CD4-positive, alpha-beta T cell treated with Interleukin-10 for 1 hour (primary cell): Measurements from ENCODE around the gene TTLL1.

Experiments used
- DNase-seq: peaks from one replicate; pipeline ENCODE4 v3.0.0-alpha.2; 2020

TTLL1 gene

DNA sequence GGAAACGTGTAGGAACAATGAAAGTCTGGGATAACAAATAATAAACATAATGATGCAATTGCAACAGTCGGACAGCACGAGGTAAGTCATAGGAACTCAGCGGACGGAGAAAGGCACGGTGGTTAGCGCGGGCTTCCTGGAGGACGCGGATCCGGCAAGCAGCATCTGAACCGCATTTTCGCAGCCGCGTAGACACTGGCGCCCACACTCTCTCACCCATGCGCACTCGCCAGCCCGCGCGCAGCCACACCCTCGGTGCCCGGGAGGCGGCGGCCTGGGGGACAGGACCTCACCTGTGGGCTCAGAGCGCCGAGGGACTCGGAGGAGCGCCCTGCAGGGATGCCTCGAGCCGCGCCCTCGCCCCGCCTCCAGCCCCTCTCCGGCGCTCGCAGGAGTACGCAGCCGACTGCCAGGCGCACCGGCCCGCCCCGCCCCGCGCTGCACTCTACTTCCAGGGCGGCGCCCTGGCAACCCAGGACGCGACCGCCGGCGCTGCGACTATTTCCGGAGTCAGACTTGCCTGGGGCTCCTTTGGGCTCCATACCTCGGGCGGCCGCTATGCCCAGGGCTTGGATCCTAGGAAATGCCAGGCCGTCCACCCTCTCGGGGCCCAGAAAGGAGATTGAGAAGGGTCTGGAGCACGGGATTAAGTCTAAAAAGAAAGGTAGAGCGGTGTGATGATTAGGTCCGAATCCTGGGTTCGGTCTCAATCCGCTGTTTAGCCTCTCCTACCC, at the start of gene TTLL1:
TTLL1 (minus strand) TSS at position 408 of the 734 bp plus-strand sequence. CDS start 13,805 bp downstream, outside the sequence.
- DNase-seq, result peak; percentile 88

DNA sequence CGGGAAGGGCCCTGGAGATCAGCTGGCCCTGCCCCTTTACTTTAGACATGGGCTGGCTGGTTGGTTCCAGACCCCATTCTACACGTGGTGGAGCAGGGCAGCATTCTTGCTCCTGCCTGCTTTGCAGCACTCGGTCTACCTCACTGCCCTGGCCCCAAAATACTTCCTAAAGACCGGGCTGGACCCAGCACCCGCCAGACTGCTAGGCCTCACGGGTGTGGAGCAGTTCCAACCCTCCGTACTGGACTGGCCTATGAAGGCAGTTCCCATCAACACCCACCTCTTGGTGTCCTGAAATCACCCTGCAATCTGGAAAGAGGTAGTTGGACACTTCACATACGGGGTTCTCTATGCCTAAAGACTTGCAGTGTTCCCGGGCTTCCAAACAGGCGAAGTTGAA, 47.6 kb upstream of the TTLL1 start:
- no peak for DNase-seq

DNA sequence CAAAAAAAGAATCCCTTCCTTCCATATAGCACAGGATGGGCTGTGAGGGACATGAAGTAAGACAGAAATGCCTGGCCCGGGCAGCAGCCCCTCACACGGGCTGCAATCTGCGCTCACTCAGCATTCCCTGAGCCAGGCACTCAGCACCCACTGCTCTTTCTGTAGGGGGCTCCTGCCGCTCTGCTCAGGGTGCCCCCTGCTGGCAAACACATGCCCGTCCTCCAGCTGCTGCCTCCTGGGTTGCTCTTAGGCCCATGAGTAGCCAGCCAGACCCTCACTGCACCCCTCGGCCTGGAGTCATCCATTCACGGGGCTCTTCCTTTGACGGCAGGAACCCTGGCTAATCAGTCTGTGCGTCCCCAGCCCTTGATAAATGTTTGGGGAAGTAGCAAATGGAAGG, 47.1 kb upstream of the TTLL1 start:
- peak; percentile 47 for DNase-seq

DNA sequence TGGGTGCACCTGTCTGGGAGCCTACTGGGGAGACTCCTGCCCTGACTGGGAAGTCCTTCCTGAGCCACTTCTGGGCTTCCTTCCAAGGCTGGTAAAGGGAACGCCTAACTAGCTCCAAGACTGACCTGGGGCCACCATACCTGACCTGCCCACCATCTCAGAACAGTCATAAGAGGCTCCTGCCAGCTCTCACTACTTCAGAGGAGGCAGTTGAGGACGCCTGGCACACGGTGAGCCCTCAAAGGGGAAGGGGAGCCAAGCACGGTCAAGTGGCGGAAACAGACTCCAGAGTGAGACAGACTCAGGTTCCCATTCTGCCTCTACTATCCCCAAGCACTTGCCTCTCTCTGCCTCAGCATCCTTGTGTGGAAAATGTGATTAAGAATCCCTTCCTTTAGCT, 46.4 kb upstream of the TTLL1 start:
- no peak for DNase-seq

DNA sequence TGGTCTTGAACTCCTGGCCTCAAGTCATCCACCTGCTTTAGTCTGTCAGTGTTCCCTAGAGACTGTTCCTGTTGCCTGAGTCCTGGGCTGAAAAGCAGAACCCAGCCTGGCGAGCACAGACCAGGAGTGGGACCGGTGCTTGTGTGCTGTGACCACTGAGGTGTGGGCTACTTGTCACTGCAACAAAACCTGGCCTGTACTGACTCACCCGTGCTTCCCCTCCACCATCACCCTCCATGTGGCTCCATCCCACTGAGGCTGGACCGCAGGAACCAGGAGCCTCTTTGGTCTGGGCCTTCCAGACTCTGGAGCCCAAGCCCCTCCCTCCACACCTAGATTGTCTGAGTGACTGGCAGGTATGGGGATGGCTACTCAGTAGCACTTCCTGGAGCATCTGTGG, 45.4 kb upstream of the TTLL1 start:
- DNase-seq, result no peak

DNA sequence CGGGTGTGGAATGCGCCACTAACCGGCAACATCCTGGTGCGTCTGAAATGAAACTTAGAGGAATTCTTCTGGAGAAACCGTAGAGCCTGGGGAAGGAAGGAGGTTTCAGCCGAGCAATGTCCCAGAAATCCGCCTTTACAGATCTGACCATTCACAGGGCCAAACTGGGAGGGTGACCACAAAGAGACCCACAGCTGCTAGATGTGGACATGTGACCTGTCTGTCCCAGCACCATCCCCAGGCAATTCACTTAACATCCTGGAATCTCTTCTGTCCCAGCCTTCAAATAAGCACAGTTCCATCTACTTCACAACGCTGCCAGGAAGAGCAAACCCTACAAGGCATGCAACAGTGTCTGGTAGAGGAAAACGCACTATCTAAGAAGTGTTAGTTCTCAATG, 44.2 kb upstream of the TTLL1 start:
- no peak for DNase-seq

DNA sequence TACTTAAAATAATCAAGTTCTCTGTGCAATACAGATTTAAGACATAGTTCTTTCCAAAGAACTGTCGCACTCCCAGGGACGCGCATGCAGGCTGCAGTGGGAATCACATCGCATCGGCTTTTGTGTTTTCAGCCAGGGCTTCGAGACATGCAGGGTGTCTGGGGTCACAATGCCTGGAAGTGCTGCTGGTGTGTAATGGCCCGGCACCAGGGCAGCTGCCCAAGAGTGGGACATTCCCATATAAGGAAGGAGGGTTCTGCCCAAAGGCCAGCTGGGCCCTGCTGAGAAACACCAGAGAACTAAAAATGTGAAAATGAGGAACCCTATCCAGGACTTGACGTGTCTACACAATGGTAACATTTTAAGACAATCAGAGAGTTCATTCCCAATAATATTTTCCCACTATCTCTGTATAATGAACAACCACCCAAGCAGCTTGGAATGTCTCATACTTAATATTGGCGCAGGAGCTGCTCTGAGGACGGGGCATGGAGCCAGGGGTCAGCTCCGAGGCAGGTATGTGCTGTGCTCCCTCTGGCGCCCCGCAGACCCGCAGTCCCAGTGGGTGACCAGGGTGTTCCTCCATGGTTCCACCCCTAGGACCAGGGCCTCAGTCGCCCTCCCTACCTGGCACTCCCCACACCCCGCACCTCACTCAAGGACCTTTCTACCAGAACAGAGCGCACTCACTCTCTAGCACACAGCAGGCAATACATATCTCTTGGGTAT, 42.7 kb upstream of the TTLL1 start:
- DNase-seq, result no peak

DNA sequence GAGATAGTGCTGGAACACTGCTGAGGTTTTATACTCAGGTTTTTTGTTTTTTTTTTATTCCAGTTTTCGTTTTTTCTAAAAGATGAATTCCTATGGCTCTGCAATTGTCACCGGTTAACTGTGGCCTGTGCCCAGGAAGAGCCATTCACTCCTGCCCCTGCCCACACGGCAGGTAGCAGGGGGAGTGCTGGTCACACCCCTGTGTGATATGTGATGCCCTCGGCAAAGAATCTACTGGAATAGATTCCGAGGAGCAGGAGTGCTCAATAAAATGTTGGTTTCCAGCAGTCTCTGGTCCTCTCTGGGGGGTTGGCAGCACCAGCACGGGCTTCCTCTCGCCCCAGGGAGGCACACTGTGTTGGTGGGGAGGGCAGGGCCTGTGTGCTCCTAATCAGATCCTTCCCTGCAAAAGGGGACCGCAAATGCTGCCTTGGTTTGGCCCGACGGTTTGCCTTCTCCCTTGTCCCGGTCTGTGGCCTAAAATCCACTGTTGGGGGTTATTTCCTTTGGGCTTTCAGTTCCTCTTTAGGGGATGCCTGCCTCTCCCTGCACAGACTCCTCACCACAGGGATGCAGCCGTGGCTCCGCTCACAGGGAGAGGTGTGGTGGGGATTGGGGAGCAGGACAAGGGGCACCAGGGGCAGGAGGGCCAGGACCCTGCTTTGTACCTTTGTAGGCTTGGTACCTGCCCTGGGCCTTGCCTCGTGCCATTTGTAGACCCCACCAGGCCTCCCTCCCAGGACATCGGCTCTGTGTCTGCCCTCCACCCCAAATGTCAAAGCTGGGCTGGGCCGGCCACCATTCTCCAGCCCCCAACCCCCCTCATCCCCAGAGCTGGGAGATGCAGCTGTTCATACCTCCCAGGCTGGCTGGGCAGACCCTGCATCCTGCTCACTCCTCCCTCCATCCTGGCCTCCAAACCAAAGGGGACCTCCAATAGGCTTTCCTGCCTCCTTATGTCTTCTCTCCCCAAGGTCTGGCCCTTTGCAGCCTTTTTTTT, 40.5 kb upstream of the TTLL1 start:
- DNase-seq, result no peak

DNA sequence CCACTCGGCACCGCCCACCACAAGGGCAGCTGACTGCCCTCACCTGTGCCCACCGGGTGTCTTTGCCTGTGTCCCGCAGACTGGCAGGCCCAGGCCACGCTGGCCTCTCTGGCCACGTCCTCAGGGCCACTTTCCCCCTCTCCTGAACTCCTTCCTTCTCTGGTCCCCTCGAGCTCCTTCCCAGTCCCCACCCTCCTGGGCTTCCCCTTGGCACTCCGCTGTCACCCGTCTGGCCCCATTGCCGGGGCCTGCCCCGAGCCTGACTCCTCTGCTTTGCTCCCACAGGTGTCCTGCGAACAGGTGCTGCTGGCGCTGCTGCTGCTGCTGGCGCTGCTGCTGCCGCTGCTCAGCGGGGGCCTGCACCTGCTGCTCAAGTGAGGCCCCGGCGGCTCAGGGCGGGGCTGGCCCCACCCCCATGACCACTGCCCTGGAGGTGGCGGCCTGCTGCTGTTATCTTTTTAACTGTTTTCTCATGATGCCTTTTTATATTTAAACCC, 39.8 kb upstream of the TTLL1 start:
- DNase-seq, result no peak

DNA sequence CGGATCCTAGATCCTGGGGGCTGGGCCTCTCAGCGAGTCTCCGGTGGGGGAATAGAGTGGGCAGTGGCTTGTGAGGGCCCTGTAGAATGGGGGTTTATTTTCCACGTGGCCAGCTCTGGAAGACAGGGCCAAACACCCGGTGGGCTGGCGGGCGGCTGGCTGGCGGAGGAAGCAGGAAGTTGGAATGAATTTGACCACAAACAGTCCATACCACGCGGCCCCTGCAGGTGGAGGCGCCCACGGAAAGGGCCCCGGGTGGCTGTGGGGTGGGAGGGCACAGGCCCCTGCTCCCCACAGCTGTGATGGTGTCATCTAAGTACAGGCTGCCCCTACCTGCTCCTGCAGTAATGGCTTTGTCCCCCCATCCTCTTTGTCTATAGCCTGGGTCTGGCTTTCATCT, 38.9 kb upstream of the TTLL1 start:
- no peak for DNase-seq

DNA sequence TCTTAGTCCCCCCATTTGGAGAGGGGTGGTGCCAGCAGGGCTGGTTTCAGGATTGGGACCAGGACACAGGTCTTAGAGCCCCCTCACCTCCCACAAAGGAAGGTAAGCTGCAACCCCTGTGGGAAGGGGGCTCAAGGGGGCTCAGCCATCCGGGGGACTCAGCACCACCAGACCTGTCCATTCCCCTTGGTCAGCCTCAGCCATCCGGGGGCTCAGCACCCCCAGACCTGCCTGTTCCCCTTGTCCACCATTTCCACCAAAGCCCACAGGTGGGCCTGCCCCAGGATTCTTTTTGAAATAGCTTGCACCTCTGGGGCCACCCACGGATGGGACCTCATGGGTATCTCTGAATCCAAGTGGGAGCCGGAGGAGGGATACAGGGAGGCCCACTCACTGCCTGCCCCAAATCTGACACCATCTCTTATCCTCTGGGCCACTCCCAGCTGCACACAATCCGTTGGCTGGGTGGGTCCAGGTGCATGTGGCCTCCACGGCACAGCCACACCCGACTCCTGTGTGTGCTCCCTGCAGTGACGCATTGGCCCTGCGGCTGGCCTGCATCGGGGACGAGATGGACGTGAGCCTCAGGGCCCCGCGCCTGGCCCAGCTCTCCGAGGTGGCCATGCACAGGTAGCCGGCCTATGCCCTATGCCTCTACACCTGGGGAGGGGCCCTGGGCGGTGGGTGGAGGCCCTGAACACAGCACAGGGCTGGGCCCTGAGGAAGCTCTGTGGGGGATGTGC, 38.1 kb upstream of the TTLL1 start:
- DNase-seq, result no peak

DNA sequence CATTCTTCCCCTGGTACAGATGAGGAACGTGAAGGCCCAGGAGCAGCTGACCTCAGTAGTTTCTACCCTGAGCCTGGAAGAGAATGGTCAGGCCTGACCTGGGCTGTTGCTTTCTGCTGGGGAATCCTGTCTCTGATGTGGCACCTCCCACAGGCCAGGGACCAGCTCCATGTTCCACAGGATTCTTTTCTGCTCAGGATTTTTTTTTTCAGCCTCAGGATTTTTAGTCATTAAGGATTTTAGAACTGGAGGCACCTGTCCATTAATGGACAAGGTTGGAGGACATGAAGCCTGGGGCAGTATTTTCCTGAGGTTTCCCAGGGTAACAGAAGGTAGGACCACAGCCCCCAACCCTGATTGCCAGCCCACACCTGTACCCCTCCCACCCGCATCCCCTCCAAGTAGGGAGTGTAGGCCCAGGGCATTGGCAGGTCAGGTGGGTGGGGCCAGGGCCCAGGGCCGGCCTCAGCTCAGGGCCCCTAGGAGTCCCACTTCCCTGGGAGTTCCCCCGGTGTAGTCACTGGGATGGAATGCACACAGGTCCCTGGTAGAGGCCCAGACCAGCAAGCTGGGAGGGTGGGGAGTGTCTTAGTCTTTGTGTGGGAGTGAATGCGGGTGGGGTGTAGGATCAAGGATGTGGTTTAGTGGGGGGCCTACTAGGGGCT, 37.4 kb upstream of the TTLL1 start:
- no peak for DNase-seq

DNA sequence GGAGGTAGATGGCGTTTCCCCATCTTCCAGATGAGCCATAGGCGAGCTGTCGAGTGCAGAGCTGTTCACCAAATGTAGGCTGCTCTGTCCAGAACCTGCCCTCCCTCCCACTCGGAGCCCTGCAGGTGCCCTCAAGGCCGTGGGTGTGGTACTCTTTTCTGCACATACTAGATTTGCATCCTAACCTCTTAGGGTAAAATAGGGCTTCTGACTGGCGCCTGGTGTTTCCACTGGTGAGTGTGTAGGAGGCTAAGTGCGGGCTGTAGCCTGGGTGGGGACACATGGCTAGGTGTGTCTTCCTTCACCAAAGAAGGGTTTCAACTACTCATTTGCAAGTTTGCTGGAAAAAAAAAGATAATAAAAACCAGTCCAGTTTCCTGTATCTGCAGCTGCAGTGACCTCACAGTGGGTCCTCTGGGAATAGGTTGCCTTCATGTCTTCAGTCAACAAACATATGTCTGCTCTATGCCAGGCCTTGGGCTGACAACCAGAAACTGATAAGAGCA, 29.8 kb upstream of the TTLL1 start:
- DNase-seq, result no peak

DNA sequence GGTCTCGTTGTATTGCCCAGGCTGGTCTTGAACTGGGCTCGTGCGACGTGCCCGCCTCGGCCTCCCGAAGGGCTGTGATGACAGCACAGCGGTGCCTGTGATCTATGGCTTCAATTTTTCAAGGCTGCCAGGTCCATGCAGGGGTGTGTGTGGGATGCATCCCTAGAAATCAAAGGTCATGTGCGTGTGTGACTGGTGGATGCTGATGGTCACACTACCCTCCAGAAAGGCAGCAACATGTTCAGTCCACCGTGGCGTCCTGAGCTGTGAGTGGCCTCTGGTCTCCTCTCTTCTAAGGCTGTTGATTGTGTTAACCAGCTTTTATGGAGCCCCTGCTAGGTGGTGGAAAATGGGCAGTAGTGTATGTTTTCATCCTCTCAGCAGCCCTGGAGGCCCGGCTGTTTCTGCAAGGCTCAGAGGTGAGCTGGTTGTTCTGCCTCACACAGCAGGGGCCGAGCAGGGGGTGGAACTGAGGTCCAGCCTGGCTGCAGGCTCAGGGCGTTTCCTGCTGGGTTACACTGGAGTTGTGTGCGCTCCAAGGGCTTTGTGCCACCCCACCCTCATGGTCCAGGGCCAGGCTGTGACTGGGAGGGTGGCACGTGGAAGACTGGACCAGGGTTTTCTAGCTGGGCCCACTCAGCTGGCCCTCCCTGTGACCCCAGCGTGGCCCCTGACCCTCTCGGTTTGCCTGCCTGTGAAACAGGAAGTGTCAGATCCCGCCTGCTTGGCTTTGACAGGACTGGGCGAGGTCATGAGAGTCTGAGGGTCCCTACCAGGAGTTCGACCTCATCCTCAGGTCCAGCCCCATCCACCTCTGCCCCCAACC, 29.0 kb upstream of the TTLL1 start:
- DNase-seq, result no peak

DNA sequence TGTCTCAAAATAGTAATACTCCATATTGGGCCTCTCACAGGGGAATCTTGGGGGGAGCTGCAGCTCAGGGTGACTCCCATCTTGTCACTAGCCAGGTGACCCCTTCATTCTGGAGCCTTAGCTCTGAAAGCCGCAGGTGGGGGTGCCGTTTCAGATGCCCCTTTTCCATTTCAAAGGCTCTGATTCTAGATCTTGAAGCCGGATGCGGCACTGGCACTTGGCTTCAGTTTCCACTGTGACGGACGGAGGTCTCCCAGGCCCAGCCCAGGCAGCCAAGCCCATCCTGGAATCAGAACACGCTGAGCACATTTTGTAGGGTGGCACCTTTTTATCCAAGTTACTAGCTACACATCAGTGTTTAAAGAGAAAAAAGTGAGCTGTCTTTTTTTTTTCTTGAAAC, 27.7 kb upstream of the TTLL1 start:
- DNase-seq, result no peak

DNA sequence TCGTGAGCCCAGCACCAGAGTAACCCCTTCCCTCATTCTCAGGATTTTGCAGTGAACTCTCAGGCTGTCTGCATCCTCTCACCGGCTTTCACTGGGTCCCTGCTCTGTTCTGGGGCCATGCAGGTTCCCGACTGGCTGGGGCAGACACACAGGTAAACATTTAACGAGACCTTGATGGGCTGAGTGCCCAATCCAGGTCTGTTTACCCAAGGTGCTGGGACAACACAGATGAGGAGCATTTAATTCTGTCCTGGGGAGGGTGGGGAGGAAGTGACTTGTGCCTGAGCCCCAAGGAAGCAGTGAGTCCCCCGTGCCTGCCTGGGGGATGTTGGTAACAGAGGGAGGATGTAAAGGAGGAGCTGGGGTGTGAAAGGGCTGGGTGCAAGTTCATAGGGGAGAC, 25.8 kb upstream of the TTLL1 start:
- no peak for DNase-seq

DNA sequence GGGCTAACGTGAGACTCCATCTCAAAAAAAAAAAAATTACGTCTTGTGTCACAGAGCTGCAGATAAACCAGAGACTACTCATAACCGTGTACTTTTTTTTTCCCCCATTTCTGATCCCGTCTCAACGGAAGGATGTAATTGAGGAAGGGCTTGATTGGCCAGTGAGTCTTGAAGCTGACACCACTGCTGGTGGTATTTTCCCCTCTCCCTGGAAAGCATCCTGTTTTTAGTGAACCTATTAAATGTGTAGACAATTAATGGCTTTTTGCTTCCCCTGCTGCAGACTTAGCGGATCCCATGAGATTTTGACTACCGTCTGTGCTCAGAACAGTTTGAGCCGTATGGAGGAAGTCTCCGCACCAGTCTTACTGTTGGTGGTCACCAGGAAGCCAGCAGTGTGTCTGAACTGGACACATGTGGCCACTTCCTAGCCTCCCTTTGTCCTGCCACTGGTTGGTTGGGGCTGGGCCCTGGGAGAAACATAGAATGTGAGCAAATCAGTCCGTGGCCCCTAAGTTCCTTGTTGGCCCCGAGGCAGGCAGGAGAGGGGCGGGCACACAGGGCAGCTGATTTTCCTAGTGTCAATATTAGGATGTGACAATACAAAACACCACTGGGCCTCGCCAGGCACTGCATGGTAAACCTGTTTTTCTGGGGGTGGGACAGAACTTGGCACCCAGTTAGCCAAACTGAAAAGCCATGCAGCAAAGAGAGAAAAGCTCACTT, 24.5 kb upstream of the TTLL1 start:
- no peak for DNase-seq

DNA sequence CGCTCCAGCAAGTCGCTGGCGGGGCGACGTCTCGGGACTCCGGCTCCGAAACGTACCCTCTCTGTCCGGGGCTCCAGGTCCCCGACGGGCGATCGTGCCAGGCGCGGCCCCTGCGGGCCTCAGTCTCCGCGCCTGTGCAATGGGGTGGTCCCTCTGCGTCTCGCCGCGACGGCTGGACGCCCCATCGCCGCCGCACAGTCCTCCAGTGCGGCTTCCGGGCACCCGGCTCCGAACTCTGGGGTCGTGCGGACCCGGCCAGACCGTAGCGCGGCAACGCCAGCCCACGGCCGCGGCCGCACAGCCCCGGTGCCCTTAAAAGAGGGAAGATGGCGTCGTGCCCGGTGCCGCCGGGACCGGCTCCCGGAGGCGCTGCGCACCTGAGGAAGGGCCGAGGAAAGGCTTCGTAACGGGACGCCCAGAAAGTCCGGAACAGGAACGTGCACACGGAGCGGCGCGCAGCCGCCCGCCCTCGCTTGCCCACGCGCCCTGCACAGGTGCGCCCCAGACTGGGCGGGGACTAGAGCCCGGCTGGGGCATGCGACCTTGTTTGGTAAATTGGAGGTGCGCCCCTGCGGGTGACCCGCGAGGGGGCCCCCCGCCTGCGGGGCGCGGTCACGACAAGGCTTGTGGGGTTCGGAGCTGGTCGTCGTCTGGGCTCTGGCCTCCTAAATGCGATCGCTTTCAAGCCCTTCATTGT, 21.9 kb upstream of the TTLL1 start:
- peak; percentile 52 for DNase-seq

DNA sequence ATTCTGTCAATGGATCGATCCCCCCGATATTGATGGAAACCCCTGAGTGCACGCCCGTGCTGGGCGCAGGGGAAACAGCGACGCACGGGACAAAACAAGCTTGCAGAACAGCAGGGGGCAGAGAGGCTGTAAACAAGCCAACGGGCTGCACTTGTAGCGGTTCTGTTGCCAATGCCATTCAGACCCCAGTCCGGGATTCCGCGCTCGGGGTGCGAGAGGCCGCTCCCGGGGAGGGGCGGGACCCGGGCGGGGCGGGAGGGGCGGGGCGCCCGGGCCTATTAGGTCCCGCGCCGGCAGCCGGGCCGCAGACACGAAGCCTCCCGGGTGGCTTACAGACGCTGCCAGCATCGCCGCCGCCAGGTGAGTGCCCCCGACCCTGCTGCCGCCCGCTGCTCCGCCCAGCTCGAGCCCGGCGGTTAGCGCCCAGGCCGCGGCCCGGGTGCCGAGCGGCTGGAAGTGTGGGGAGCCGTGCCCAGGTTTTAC, 21.3 kb upstream of the TTLL1 start, which contains the start of gene BIK:
BIK (plus strand) TSS at position 307 of the 483 bp plus-strand sequence. CDS start 13,273 bp downstream, outside the sequence.
- DNase-seq, result peak; percentile 50
